RWPE1 (cell line): ENCODE results near the gene CPNE8.

Source experiments
- CTCF ChIA-PET: fragments of 350-600 bp; sonication (Branson Sonifier 250); formaldehyde crosslinking; extraction: SDS; loops from one replicate; lab custom pipeline; 2021; lab: Yijun Ruan, JAX
- POLR2A ChIA-PET: fragments of 400-600 bp; formaldehyde crosslinking; extraction: SDS; loops from one replicate; lab custom pipeline; 2020; ENCODE audit warnings: antibody characterized with exemption; ENCODE audit not compliant: low non-redundant PET; lab: Yijun Ruan, JAX
- DNase-seq: peaks from one replicate; pipeline ENCODE4 v3.0.0; 2012; ENCODE audit warnings: low spot score
- H3K27ac ChIP-seq: fragments of 450-650 bp; 2 replicates; pipeline ENCODE4 v1.5.1; 2017
- CTCF ChIP-seq: fragments of 450-650 bp; conservative IDR thresholded peaks from 2 replicates; pipeline ENCODE4 v1.5.1; 2017; ENCODE audit warnings: low read depth, mild to moderate bottlenecking

The CPNE8 gene

GRCh38 chr12:38788106-38788505, 117.3 kb downstream of the CPNE8 start:
- TF ChIP-seq CTCF, result no peak

GRCh38 chr12:38785381-38785780, 120.0 kb downstream of the CPNE8 start:
- DNase-seq, result no peak
- ChIA-PET POLR2A (no interaction called here), CTCF (interaction anchor here (0.6 kb wide), 1 partner anchor 123 kb away, joined by 3 read pairs; no protein-coding TSS in a partner anchor)
- no peak for TF ChIP-seq CTCF
- no peak overlapping the region for H3K27ac ChIP-seq

More at GRCh38 chr12:38788106-38788505, 117.3 kb downstream of the CPNE8 start:
- H3K27ac ChIP-seq, result no peak overlapping the region
- DNase-seq, result no peak
- CTCF ChIA-PET, result no interaction called here
- POLR2A ChIA-PET, result no interaction called here

- POLR2A ChIA-PET, result no interaction called here
- TF ChIP-seq CTCF, result no peak
- DNase-seq, result no peak
- CTCF ChIA-PET, result no interaction called here
- no peak overlapping the region for H3K27ac ChIP-seq
These were observed 122.1 kb downstream of the CPNE8 start for GRCh38 chr12:38783304-38783703.

- ChIA-PET POLR2A (no interaction called here), CTCF (interaction anchor here (0.6 kb wide), 1 partner anchor 390 kb away, joined by 4 read pairs; no protein-coding TSS in a partner anchor)
- no peak overlapping the region for H3K27ac ChIP-seq
- TF ChIP-seq CTCF, result no peak
- DNase-seq, result no peak
These were observed 123.0 kb downstream of the CPNE8 start for GRCh38 chr12:38782359-38782758.

- DNase-seq, result no peak
- TF ChIP-seq CTCF, result no peak
- no peak overlapping the region for H3K27ac ChIP-seq
- CTCF ChIA-PET, result no interaction called here
- POLR2A ChIA-PET, result no interaction called here
These were observed 128.7 kb downstream of the CPNE8 start for GRCh38 chr12:38776647-38777046.

GRCh38 chr12:38775457-38775856, 129.9 kb downstream of the CPNE8 start:
- ChIA-PET POLR2A (no interaction called here), CTCF (interaction anchor here (0.7 kb wide), 1 partner anchor 139 kb away, joined by 3 read pairs; no protein-coding TSS in a partner anchor)
- TF ChIP-seq CTCF, result no peak
- no peak for DNase-seq
- H3K27ac ChIP-seq, result no peak overlapping the region

- DNase-seq, result no peak
- no peak for TF ChIP-seq CTCF
- POLR2A ChIA-PET, result no interaction called here
- no peak overlapping the region for H3K27ac ChIP-seq
- CTCF ChIA-PET, result no interaction called here
These were observed 133.0 kb downstream of the CPNE8 start for GRCh38 chr12:38772437-38772836.
